OCI-LY7 (cell line): Measurements from ENCODE around the gene NTM. TPM values are rescaled to one million over a fixed set of nuclear protein-coding genes. Genes with fewer than 3 reads are reported as not detected.

Source experiments
- BruUV-seq: library from RNA; stranded (reverse); fragments of 400-500 nt; replicated peaks from 2 replicates; lab custom pipeline; 2021; lab: Mats Ljungman, UMichigan
- CTCF ChIA-PET: fragments of 300-600 bp; sonication (Branson Sonifier 250); formaldehyde crosslinking; loops from one replicate; lab custom pipeline; 2022; ENCODE audit warnings: antibody characterized with exemption; ENCODE audit not compliant: unreplicated experiment; lab: Charles Lee
- POLR2A ChIA-PET: fragments of 300-600 bp; sonication (Branson Sonifier 250); formaldehyde crosslinking; loops from one replicate; lab custom pipeline; 2022; ENCODE audit warnings: antibody characterized with exemption; lab: Charles Lee
- DNase-seq: peaks from one replicate; pipeline ENCODE4 v3.0.0-alpha.2; 2015; ENCODE audit warnings: low spot score
- H2AFZ ChIP-seq: fragments of 200-600 bp; sonication (generic), shearing (Covaris generic); 2 replicates; pipeline ENCODE4 v1.6.1; 2014; ENCODE audit warnings: mild to moderate bottlenecking, antibody characterized with exemption, low read length, moderate library complexity
- H3K27ac ChIP-seq: fragments of 200-600 bp; sonication (generic); 2 replicates; pipeline ENCODE4 v1.5.1; 2014; ENCODE audit warnings: mixed run types, low read depth, mild to moderate bottlenecking, moderate library complexity, low read length, inconsistent platforms; ENCODE audit not compliant: poor library complexity, severe bottlenecking
- H3K36me3 ChIP-seq: fragments of 200-600 bp; sonication (generic); 2 replicates; pipeline ENCODE4 v1.6.1; 2014; ENCODE audit warnings: mild to moderate bottlenecking, antibody characterized with exemption, low read length, moderate library complexity, mixed read lengths; ENCODE audit not compliant: insufficient read depth
- H3K4me1 ChIP-seq: fragments of 200-600 bp; sonication (generic); 2 replicates; pipeline ENCODE4 v1.5.1; 2014; ENCODE audit warnings: mild to moderate bottlenecking, low read length; ENCODE audit not compliant: insufficient read depth, poor library complexity, severe bottlenecking
- H3K4me2 ChIP-seq: fragments of 200-600 bp; sonication (generic); 2 replicates; pipeline ENCODE4 v1.6.1; 2014; ENCODE audit warnings: mild to moderate bottlenecking, low read length
- H3K4me3 ChIP-seq: fragments of 200-600 bp; sonication (generic); 2 replicates; pipeline ENCODE4 v1.5.1; 2014; ENCODE audit warnings: mild to moderate bottlenecking, low read depth, low read length; ENCODE audit not compliant: poor library complexity, severe bottlenecking
- H3K79me2 ChIP-seq: fragments of 200-600 bp; sonication (generic); 2 replicates; pipeline ENCODE4 v1.6.1; 2016; ENCODE audit warnings: low read depth, mild to moderate bottlenecking, low read length, moderate library complexity, mixed read lengths; ENCODE audit not compliant: insufficient read depth
- H3K9me2 ChIP-seq: fragments of 200-600 bp; sonication (generic); 2 replicates; pipeline ENCODE4 v1.6.1; 2016; ENCODE audit warnings: mild to moderate bottlenecking, low read length, mixed read lengths; ENCODE audit not compliant: insufficient read depth
- H3K9me3 ChIP-seq: fragments of 200-600 bp; sonication (generic); 2 replicates; pipeline ENCODE4 v1.6.1; 2014; ENCODE audit warnings: mild to moderate bottlenecking, mixed run types, low read length, mixed read lengths
- H4K20me1 ChIP-seq: fragments of 200-600 bp; sonication (generic); 2 replicates; pipeline ENCODE4 v1.6.1; 2014; ENCODE audit warnings: mild to moderate bottlenecking, antibody characterized with exemption, low read length, moderate library complexity, mixed read lengths; ENCODE audit not compliant: insufficient read depth
- EZH2phosphoT487 ChIP-seq: fragments of 200-600 bp; sonication (generic); IDR thresholded peaks from 2 replicates; pipeline ENCODE4 v1.6.1; 2018; ENCODE audit warnings: low read depth, borderline replicate concordance, mild to moderate bottlenecking, mixed run types, antibody characterized with exemption, low read length, moderate library complexity, mixed read lengths
- intact Hi-C: fragments of 100-400 bp; cut with micrococcal nuclease; formaldehyde crosslinking; loops from one replicate; pipeline ENCODE4 v1.10.0; 2022; ENCODE audit not compliant: unreplicated experiment
- total RNA-seq, 2 experiments: library from RNA; depleted of rRNA in 1 of 2; stranded (reverse); fragments of >200 nt in 1 of 2; shearing (Covaris generic) in 1 of 2; gene quantifications; 2 replicates each; pipeline ENCODE4 v1.2.3, GENCODE V29; 2014 to 2022
- TF ChIP-seq, protein P1 (sequence below): fragments of 200-600 bp; sonication (generic); conservative IDR thresholded peaks from 2 replicates; pipeline ENCODE4 v1.5.1; 2014; ENCODE audit warnings: mild to moderate bottlenecking, antibody characterized with exemption, low read length, moderate library complexity, mixed read lengths

NTM gene
- total RNA-seq, 2 experiments from 2014 or later: not detected

DNA sequence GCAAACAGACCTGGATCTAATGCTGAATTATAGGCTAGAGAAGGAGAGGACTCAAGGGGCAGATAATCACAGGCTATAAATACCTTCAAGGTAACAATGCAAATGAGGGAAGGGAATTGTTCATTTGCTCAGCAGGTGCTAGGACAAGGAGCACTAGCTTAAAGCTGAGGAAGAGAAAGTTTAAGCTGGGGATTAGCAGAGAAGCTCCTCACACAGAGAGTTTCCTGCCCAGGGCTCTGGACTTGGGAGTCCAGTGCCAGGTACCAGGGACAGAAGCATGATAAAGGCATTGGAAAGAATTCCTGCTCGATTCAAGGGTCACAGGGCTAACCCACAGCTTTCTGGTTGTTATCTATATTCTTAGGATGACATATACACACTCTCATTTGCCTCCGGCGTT is 509.9 kb downstream of the NTM start:
- no peak overlapping the region for H3K4me2 ChIP-seq
- no peak for DNase-seq
- no peak overlapping the region for H3K27ac ChIP-seq
- no peaks in the 10 kb centered on the region for H3K36me3 ChIP-seq
- no peaks in the 10 kb centered on the region for H3K79me2 ChIP-seq
- CTCF ChIA-PET: no interaction called here
- H3K4me3 ChIP-seq: no peak overlapping the region
- no peaks in the 10 kb centered on the region for H3K9me3 ChIP-seq
- POLR2A ChIA-PET: interaction anchor here (0.7 kb wide), 1 partner anchor 871 kb away, joined by 3 read pairs; no protein-coding TSS in a partner anchor
- H3K4me1 ChIP-seq: no peaks in the 10 kb centered on the region
- intact Hi-C loops: no loop called here
- H3K9me2 ChIP-seq: no peaks in the 10 kb centered on the region
- BruUV-seq: no TSS peak
- TF ChIP-seq, protein P1, sequence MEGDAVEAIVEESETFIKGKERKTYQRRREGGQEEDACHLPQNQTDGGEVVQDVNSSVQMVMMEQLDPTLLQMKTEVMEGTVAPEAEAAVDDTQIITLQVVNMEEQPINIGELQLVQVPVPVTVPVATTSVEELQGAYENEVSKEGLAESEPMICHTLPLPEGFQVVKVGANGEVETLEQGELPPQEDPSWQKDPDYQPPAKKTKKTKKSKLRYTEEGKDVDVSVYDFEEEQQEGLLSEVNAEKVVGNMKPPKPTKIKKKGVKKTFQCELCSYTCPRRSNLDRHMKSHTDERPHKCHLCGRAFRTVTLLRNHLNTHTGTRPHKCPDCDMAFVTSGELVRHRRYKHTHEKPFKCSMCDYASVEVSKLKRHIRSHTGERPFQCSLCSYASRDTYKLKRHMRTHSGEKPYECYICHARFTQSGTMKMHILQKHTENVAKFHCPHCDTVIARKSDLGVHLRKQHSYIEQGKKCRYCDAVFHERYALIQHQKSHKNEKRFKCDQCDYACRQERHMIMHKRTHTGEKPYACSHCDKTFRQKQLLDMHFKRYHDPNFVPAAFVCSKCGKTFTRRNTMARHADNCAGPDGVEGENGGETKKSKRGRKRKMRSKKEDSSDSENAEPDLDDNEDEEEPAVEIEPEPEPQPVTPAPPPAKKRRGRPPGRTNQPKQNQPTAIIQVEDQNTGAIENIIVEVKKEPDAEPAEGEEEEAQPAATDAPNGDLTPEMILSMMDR: no peak
- no peak for TF ChIP-seq EZH2phosphoT487
- H4K20me1 ChIP-seq: no peaks in the 10 kb centered on the region
- no peak overlapping the region for H2AFZ ChIP-seq

DNA sequence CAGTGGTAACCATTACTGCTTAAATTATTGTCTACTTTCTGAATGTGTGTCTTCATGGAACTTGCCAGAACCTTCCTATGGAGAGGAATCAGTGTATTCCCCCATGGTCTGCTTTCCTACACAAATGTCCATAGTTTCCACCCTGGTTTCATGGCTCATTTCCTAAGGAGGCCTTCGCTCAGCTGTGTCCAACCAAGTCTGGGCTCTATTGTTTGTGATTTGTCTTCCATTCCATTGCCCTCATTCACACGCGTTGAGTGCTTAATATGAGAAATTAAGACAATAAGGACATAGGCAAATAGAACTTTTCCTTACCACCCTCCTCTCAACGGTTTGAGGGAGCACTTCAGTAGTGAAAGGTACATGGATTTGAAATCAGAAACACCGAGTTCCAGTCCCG is 510.6 kb downstream of the NTM start:
- TF ChIP-seq, protein P1: no peak
- no peak for TF ChIP-seq EZH2phosphoT487
- ChIA-PET POLR2A (interaction anchor here (0.7 kb wide), 1 partner anchor 872 kb away, joined by 3 read pairs; no protein-coding TSS in a partner anchor), CTCF (no interaction called here)
- no peaks in the 10 kb centered on the region for H3K9me3 ChIP-seq
- intact Hi-C loops: no loop called here
- H3K4me1 ChIP-seq: no peaks in the 10 kb centered on the region
- DNase-seq: no peak
- H4K20me1 ChIP-seq: no peaks in the 10 kb centered on the region
- no peak overlapping the region for H2AFZ ChIP-seq
- H3K4me2 ChIP-seq: no peak overlapping the region
- H3K79me2 ChIP-seq: no peaks in the 10 kb centered on the region
- no peaks in the 10 kb centered on the region for H3K9me2 ChIP-seq
- BruUV-seq: no TSS peak
- H3K4me3 ChIP-seq: no peak overlapping the region
- H3K27ac ChIP-seq: no peak overlapping the region
- no peaks in the 10 kb centered on the region for H3K36me3 ChIP-seq

DNA sequence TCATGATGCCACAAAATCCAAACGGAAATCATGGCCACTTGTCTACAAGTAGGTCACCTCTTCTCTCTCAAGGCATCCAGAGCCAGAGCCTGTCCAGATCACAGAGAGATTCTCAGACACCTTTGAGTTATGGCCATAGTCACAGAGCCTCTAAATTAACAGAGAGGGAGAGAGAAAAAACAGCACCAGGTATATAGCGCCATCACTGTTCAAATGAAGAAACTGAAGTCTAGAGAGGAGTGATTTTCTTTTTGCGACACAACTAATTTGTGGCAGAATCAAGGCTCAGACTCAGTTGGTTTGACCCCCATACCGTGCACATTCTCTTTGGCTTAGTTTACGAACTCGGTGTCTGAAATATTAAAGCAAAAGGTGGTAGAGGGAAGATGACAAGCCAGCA is 512.9 kb downstream of the NTM start:
- ChIA-PET POLR2A (no interaction called here), CTCF (no interaction called here)
- TF ChIP-seq, protein P1: no peak
- TF ChIP-seq EZH2phosphoT487: no peak
- intact Hi-C loops: no loop called here
- Histone ChIP-seq H3K9me2 (no peaks in the 10 kb centered on the region), H2AFZ (no peak overlapping the region), H3K4me3 (no peak overlapping the region), H4K20me1 (no peaks in the 10 kb centered on the region), H3K4me2 (no peak overlapping the region), H3K4me1 (no peaks in the 10 kb centered on the region), H3K27ac (no peak overlapping the region), H3K9me3 (no peaks in the 10 kb centered on the region), H3K79me2 (no peaks in the 10 kb centered on the region), H3K36me3 (no peaks in the 10 kb centered on the region)
- BruUV-seq: no TSS peak
- no peak for DNase-seq
